ENCODE data around the gene POTEF. TPM values are rescaled to one million over a fixed set of nuclear protein-coding genes. Genes with fewer than 3 reads are reported as not detected.
"Not testable (repeated sequence)": the region's sequence is repeated elsewhere in the genome, so short reads cannot be mapped to it uniquely, and the experiment has no call there.

Gene POTEF
- total RNA-seq, 1 donor from 2014 or later = not detected

DNA sequence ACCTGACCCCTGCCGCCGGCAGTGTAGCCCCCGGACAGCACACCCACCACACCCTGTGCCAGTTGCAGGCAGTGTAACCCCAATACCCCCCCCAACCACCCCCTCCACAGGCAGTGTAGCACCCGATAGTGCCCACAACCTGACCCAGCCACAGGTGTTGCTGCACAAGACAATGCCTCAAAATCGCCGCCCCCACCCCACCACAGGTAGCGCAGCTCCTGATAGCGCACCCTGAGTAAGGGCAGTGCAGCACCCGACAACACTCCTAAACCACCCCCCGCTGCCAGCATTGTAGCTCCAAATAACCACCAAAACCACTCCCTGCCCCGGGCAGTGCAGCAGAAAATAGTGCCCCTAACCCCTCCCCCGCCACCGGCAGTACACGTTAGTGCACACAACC is 558 bp downstream of the POTEF start:
- DNase-seq = not testable (repeated sequence)

DNA sequence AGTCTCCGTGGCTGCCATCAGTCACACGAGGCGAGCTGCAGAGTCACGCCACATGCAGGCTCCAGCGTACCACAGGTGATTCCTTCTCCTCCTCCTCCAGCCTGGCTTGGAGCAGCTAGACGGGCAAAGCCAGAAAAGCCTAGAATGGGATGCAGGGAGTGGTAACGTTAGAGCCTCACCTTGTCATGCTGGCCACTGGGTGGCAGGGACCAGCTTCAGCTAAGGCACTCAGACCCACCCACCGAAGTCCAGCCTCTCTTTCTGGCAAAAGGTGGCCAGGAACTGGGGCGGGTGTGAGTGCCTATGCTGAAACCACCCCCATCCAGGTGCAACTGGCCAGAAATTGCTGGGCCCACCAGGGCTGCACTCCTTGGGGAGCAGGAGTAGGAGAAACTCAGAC is 1.3 kb downstream of the POTEF start:
- not testable (repeated sequence) for DNase-seq

DNA sequence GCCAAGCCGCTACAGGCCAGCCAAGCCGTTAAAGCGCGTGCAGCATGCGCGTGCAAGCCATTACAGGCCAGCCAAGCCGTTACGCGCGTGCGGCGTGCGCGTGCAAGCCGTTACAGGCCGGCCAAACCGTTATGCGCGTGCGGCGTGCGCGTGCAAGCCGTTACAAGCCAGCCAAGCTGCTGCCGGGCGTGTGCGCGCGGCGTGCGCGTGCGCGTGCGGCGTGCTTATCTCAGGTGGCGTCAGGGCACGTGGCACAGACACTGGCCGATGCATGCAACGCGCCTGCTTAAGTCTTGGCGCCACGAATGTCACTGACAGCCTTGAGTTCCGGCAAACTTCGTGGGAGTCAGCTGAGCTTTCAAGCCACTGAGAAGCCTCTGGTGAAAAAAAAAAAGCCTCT is 8.1 kb downstream of the POTEF start:
- not testable (repeated sequence) for DNase-seq

DNA sequence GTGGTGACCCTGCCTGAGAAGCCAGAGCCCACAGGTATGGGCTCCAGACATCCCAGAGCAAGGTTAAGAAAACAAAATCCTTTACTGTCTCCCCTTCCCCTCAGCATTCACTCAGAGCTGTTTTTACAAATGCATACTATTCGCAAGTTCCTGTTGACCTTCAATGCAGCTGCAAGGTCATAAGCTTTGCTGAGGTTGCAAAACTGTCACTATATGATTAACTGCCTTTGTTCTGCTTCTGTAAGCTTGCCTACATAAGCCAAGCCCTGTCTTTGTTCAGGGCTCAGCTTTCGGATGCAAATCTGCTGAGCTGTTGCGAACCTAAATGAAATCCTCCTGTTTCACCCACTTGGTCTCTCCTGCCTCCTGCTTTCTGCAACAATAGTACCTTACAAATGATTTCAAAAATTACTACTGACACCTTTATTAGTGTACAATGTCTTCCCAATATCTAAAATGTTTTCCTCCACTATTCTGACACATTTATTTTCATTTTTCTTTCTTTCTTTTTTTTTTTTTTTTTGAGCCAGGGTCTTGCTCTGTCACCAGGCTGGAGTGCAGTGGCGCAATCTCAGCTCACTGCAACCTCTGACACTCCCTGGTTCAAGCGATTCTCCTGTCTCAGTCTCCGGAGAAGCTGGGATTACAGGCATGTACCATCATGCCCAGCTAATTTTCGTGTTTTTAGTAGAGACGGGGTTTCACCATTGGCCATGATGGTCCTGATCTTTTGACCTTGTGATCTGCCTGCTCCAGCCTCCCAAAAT is 26.2 kb downstream of the POTEF start:
- peak; percentile 0 for DNase-seq

DNA sequence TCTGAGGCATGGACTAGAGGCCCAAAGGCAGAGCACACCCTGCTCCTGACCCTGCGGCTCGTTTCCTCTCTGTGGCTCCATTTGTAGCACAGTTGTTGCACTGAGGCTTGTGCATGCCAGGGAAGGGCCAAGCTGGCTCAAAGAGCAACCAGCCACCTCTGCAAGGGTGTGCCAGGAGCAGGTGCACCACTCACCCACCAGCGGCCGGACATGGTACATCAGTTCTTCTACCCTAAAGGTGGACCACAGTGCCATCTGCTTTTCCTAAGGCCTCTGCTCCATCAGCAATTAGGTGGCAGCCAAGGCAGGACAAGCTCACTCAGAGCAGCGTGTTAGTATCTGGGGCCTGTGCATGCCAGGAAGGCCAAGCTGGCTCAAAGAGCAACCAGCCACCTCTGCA is 66.4 kb downstream of the POTEF start:
- DNase-seq = not testable (repeated sequence)

DNA sequence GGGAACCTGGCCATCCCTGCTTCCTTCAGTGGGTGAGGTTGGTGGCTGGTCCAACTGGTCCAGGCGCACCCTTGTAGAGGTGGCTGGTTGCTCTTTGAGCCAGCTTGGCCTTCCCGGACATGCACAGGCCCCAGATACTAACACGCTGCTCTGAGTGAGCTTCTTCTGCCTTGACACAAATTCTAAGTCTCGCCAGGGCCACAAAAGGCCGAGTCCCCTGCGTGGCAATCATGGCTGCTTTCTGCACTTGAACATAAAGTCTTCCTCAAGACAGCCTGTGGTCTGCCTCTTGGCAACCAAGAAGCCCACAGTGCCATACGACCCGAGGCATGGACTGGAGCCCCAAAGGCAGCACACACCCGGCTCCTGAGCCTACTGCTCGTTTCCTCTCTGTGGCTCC is 69.0 kb downstream of the POTEF start:
- not testable (repeated sequence) for DNase-seq

DNA sequence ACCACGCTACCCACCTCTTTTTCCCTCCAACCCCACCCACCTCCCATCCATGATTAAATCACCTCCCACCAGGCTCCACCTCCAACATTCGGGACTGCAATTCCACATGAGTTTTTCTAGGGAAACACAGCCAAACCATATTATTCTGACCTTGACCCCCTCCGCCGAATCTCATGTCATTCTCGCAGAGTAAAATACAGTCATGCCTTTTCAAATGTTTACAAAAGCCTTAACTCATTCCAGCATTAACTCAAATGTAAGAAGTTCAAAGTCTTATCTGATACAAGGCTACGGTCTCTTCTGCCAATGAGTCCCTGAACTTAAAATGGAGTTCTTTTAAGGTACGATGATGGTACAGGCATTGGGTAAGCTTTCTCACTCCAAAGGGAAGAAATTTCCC is 72.7 kb downstream of the POTEF start:
- DNase-seq = not testable (repeated sequence)

DNA sequence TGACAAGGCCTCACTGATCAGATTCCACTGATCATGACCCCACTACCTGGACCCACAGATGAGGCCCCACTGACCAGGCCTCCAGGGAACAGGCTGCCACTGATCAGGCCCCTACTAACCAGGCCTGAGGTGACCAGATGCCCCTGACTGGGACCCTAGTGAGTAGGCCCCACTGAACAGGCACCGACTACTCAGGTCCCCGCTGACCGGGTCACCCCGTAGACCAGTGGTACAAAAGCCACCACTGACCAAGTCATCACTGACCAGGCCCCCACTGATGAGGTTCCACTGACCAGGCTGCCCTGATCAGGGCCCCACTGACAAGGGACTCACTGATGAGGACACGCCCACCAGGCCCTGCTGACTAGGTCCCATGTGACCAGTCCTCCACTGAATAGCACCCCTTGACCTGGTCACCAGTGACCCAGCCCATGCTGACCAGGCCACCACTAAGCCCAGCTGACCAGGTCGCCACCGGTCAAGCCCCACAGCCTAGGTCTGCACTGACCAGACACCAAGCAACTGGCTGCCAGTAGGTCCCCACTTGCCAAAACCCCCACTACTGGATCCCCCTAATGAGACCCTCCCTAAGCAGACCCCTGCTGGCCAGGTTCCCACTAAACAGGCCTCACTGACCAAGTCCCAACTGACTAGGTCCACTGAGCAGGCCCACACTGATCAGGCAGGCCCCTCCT is 75.7 kb downstream of the POTEF start:
- not testable (repeated sequence) for DNase-seq

DNA sequence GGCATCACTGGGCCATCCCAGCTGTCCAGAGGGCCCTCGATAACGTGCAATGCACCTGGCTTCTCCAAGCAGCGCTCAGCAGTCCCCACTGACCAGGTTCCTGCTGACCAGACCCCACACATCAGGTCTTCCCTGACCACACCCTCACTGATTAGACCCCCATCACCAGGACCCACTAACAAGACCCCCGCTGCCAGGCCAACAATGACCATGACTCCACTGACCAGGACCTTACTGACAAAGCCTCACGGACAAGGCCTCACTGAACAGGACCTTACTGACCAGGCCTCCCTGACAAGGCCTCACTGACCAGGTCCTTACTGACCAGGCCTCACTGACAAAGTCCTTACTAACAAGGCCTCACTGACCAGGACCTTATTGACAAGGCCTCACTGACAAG is 76.6 kb downstream of the POTEF start:
- DNase-seq = not testable (repeated sequence)

DNA sequence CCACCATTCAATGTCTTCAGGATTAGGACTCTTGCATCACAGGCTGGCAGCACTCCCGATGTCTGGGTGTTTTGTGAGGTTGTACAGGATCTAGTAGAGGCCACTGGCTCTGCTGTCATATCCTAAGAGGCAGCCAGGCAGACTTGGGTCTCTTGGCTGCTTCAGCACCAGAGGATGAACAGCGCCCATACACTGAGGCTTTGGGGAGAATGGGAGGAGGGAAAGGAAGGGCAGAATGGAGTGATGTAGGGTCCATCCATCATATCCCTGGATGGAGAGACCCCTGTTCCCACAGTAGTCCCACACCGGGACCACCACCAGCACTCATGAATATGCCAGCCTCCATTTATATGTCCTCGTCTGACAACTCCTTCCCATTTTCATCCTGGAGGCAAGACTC is 80.6 kb downstream of the POTEF start:
- not testable (repeated sequence) for DNase-seq

DNA sequence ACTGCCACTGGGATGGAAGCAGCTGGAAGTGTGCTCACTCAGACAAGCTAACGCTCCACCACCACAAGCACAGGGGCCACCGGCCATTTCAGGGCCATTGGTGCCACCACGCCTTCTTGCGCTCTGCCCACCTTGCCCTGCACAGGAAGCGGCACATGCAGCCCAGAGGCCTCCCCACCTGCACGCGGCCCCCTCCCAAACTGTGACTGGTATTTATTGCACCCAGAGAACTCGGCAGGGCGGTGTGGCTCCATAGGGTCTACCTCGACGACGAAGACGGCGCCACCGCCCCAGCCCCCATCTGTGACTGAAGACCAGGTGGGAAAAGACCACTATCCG is 90.8 kb downstream of the POTEF start:
- DNase-seq = not testable (repeated sequence)

DNA sequence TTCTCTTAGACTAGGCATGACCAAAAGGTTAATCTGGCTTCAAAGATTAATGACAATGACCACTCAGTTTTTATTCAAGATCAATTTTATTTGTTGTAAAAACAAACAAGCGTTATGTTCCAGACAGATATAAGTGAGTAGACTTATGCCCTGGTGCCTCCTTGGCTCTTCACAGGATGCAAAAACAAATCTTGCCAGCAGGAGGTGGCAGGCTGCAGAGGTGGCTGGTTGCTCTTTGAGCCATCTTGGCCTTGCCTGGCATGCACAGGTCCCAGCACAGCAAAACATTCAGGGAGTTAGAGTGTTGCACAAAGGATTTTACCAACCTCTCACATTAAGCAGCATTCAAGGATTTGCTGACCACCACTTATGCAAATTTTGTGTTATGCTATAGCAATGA is 103.1 kb downstream of the POTEF start:
- DNase-seq = not testable (repeated sequence)

Small RNAs within 50 kb of the gene (small RNA-seq; reads per million reads assigned to genes)
- not detected for gene AC018865.2 (ENCODE audit: low replicate concordance)
- gene RNU6-1049P (ENCODE audit: low replicate concordance) = not detected

Other genes starting within 250 kb of the POTEF start
- 0.10 TPM for gene RAB6C, start 149.6 kb downstream of the POTEF start, total RNA-seq
- gene CCDC74B, start 15.9 kb upstream of the POTEF start, total RNA-seq = 1.0 TPM
- 22.5 TPM for gene SMPD4, start 52.4 kb upstream of the POTEF start, total RNA-seq
- gene MZT2B, start 53.0 kb upstream of the POTEF start, total RNA-seq = 106 TPM
- not detected for gene TUBA3E, start 69.2 kb upstream of the POTEF start, total RNA-seq
- 52.1 TPM for gene IMP4, start 213.7 kb upstream of the POTEF start, total RNA-seq
- gene PTPN18, start 226.8 kb upstream of the POTEF start, total RNA-seq = 21.1 TPM

Measured in tongue (tissue), 3 donors.